IPS-NIHi7 (cell line): Measurements from ENCODE around the gene AFAP1L2.

Experiments
- DNase-seq: peaks from one replicate; pipeline ENCODE4 v3.0.0; 2012; ENCODE audit warnings: mixed read lengths; ENCODE audit errors: extremely low spot score

Gene AFAP1L2

GRCh38 chr10:114288424-114289095 lies 115.7 kb downstream of the AFAP1L2 start:
- DNase-seq = no peak

- DNase-seq = no peak
Observed at GRCh38 chr10:114286921-114287320, 117.4 kb downstream of the AFAP1L2 start.

GRCh38 chr10:114285961-114286441 lies 118.3 kb downstream of the AFAP1L2 start:
- DNase-seq = no peak

GRCh38 chr10:114284346-114285071 lies 119.8 kb downstream of the AFAP1L2 start:
- no peak for DNase-seq

GRCh38 chr10:114283535-114284234 lies 120.6 kb downstream of the AFAP1L2 start:
- no peak for DNase-seq

GRCh38 chr10:114283091-114283490 lies 121.2 kb downstream of the AFAP1L2 start:
- no peak for DNase-seq

- DNase-seq = no peak
Observed at GRCh38 chr10:114282526-114282925, 121.8 kb downstream of the AFAP1L2 start.

GRCh38 chr10:114281461-114281860 lies 122.8 kb downstream of the AFAP1L2 start:
- DNase-seq = no peak

- DNase-seq = no peak
Observed at GRCh38 chr10:114281006-114281405, 123.3 kb downstream of the AFAP1L2 start.

GRCh38 chr10:114279901-114280644 lies 124.2 kb downstream of the AFAP1L2 start:
- no peak for DNase-seq

- no peak for DNase-seq
Observed at GRCh38 chr10:114279289-114279688, 125.0 kb downstream of the AFAP1L2 start.

- DNase-seq = no peak
Observed at GRCh38 chr10:114278884-114279191, 125.5 kb downstream of the AFAP1L2 start.

GRCh38 chr10:114278140-114278883 lies 126.0 kb downstream of the AFAP1L2 start:
- DNase-seq = no peak

- DNase-seq = no peak
Observed at GRCh38 chr10:114276671-114277070, 127.6 kb downstream of the AFAP1L2 start.

GRCh38 chr10:114276066-114276465 lies 128.2 kb downstream of the AFAP1L2 start:
- no peak for DNase-seq

- DNase-seq = no peak
Observed at GRCh38 chr10:114274616-114275453, 129.5 kb downstream of the AFAP1L2 start.

GRCh38 chr10:114273910-114274309 lies 130.4 kb downstream of the AFAP1L2 start:
- DNase-seq = no peak

- no peak for DNase-seq
Observed at GRCh38 chr10:114272696-114273095, 131.6 kb downstream of the AFAP1L2 start.

GRCh38 chr10:114271779-114272167 lies 132.5 kb downstream of the AFAP1L2 start:
- no peak for DNase-seq

GRCh38 chr10:114271075-114271778 lies 133.1 kb downstream of the AFAP1L2 start:
- DNase-seq = no peak
